Lower leg skin (tissue), 3 donors: Measurements from ENCODE around the gene GNB1L.

Experiments used
- POLR2A ChIP-seq, 2 donors: fragments of 450-650 bp; IDR thresholded peaks; one replicate each; pipeline ENCODE4 v1.6.1; 2016 to 2017; ENCODE audit warnings: antibody characterized with exemption in 2 of 2, mild to moderate bottlenecking in 1 of 2, moderate library complexity in 1 of 2
- TF ChIP-seq, protein P1 (sequence below), 3 donors: fragments of 450-650 bp; IDR thresholded peaks; one replicate each; pipeline ENCODE4 v1.5.1; 2016; ENCODE audit warnings: antibody characterized with exemption in 3 of 3, mild to moderate bottlenecking in 3 of 3, moderate library complexity in 2 of 3

- TF ChIP-seq, protein P1, sequence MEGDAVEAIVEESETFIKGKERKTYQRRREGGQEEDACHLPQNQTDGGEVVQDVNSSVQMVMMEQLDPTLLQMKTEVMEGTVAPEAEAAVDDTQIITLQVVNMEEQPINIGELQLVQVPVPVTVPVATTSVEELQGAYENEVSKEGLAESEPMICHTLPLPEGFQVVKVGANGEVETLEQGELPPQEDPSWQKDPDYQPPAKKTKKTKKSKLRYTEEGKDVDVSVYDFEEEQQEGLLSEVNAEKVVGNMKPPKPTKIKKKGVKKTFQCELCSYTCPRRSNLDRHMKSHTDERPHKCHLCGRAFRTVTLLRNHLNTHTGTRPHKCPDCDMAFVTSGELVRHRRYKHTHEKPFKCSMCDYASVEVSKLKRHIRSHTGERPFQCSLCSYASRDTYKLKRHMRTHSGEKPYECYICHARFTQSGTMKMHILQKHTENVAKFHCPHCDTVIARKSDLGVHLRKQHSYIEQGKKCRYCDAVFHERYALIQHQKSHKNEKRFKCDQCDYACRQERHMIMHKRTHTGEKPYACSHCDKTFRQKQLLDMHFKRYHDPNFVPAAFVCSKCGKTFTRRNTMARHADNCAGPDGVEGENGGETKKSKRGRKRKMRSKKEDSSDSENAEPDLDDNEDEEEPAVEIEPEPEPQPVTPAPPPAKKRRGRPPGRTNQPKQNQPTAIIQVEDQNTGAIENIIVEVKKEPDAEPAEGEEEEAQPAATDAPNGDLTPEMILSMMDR (IDR thresholded peaks at IDR 0.05), result no peak
- no peak for TF ChIP-seq POLR2A (IDR thresholded peaks at IDR 0.05)
Measured at GRCh38 chr22:19862619-19863246, 8.1 kb upstream of the GNB1L start.
